ENCODE data around the gene CRYGS.

The CRYGS gene

GRCh38 chr3:186493525-186494255, 50.5 kb downstream of the CRYGS start:
- no peak for DNase-seq (ENCODE audit: low spot score)

GRCh38 chr3:186492385-186492984, 51.7 kb downstream of the CRYGS start:
- no peak for DNase-seq (ENCODE audit: low spot score)

- no peak for DNase-seq (ENCODE audit: low spot score)
Observed at GRCh38 chr3:186489507-186489906, 54.7 kb downstream of the CRYGS start.

All from LoVo (cell line).